Skeletal muscle tissue (tissue), 4 donors: Measurements from ENCODE around the gene TOMM20. TPM values are rescaled to one million over a fixed set of nuclear protein-coding genes. Genes with fewer than 3 reads are reported as not detected.
"Not testable (repeated sequence)": the region's sequence is repeated elsewhere in the genome, so short reads cannot be mapped to it uniquely, and the experiment has no call there.

Experiments
- H3K27ac ChIP-seq: one replicate; pipeline ENCODE4 v1.7.0; 2013; ENCODE audit warnings: mild to moderate bottlenecking, low read depth, low read length, inconsistent platforms
- H3K27me3 ChIP-seq, 3 donors: one replicate each; pipeline ENCODE4 v1.7.0; 2013; ENCODE audit warnings: low read length in 3 of 3; ENCODE audit not compliant: control insufficient read depth in 3 of 3, insufficient read depth in 3 of 3
- H3K36me3 ChIP-seq, 3 donors: one replicate each; pipeline ENCODE4 v1.7.0; 2013; ENCODE audit warnings: low read length in 3 of 3; ENCODE audit not compliant: control insufficient read depth in 3 of 3, insufficient read depth in 3 of 3
- H3K4me1 ChIP-seq, 3 donors: one replicate each; pipeline ENCODE4 v1.7.0; 2013; ENCODE audit warnings: low read length in 3 of 3, mild to moderate bottlenecking in 3 of 3; ENCODE audit not compliant: control insufficient read depth in 3 of 3, insufficient read depth in 3 of 3
- H3K4me3 ChIP-seq, 3 donors: one replicate each; pipeline ENCODE4 v1.7.0; 2013; ENCODE audit warnings: low read length in 3 of 3
- H3K9ac ChIP-seq, 3 donors: one replicate each; pipeline ENCODE4 v1.7.0; 2013; ENCODE audit warnings: low read length in 3 of 3, mild to moderate bottlenecking in 3 of 3, moderate library complexity in 2 of 3, low read depth in 1 of 3
- H3K9me3 ChIP-seq, 3 donors: one replicate each; pipeline ENCODE4 v1.7.0; 2013; ENCODE audit warnings: low read length in 3 of 3; ENCODE audit not compliant: control insufficient read depth in 3 of 3
- total RNA-seq: library from RNA; depleted of rRNA; stranded (reverse); fragments of >200 nt; gene quantifications from one replicate; pipeline ENCODE4 v1.2.3, GENCODE V29; 2014
- donor health status: Osteomylitis.

Gene TOMM20
- total RNA-seq, result 67.8 TPM

DNA sequence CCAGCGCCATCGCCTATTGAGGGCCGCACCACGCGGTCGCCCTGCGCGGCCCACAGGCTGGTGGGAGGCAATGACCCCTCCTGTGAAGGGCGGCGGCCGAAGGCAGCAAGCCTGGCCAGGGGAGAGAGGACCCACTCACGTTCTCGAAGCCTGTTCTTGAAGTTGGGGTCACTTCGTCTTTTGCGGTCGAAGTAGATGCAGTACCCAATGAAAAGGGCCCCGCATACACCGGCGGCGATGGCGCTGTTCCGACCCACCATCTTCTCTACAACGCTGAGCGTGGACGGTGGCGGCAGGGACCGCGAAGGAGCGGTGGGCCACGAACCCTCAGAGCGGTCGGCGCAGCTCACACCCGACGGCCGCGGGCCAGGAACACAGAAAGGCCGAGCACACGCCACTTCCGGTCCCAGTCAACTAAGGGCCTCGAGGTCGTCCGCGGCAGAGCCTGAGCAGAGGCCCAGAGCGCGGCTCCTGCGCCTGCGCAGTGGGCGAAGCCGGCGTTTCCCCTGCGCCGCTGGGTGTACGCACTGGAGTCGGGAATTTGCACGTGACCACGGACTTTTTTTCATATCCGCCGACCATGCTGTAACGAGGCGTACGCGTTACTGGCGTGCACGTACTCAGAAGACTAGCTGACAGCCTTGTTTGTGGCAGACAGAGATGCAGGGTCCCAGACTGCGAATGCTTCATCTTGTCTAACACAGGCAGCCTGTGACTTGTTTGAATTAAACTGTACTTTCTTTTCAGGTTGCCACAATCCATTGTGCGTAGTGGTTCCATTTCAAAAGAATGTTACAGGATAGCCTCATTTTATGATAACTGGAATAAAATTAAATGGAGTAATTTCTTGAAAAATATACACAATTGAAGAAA, at the start of gene TOMM20:
Gene TOMM20, minus strand, starts transcription at position 382 of the 873 bp plus-strand sequence. Its CDS starts 122 bp downstream, at position 260.
- Histone ChIP-seq H3K4me3 (peak within 1 kb of the TSS; percentile 81 to 99 (median 87)), H3K27me3 (no peaks in the 10 kb centered on the region), H3K4me1 (peaks cover 6 to 19% (median 11%) of the 10 kb centered on the region in 3 donors), H3K36me3 (peaks cover 2 to 11% (median 6%) of the 10 kb centered on the region in 3 donors), H3K27ac (peak within 1 kb of the TSS; percentile 88), H3K9me3 (no peaks in the 10 kb centered on the region), H3K9ac (peak within 1 kb of the TSS; percentile 92 to 99 (median 98))

DNA sequence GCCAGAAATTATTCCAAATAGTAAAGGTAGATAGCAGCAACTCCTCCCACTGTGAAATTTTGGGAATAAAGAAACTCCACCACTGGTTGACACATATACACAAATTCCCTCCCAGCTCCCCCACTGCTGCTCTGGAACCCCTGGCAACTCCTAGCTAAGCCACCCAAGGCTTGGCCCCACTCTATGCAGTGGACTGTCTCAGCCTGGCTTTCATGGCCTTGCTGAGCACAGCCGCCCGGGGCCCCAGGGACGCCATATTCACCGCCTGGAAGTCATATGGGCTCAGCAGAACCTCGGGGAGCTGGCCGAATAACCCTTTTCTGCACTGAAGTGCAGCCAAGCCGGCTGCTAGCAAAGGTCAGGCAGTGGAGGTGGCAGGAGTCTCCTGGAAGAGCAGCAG, 47.8 kb upstream of the TOMM20 start:
- no peaks in the 10 kb centered on the region for H3K4me1 ChIP-seq
- peaks cover 14 to 30% (median 24%) of the 10 kb centered on the region in 3 donors for H3K36me3 ChIP-seq
- no peak overlapping the region for H3K4me3 ChIP-seq
- H3K9ac ChIP-seq, result no peak overlapping the region
- H3K9me3 ChIP-seq, result no peaks in the 10 kb centered on the region
- H3K27ac ChIP-seq, result no peak overlapping the region
- H3K27me3 ChIP-seq, result no peaks in the 10 kb centered on the region

DNA sequence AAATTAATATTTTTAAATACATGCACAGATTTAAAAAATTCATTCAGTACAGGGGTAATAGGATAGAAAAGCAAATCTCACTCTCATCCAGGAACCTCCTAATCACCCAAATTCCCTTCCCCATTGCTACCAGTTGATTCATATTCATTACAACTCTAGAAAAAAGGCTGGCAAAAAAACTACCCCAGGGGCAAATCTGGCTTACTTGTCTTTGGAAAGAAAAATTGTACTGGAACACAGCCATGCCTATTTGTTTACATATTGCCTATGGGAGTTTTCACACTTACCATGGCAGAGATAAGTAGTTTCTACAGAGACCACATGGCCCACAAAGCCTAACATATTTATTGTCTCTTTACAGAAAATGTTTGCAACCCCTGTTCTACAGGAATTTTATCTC, 41.3 kb upstream of the TOMM20 start:
- no peaks in the 10 kb centered on the region for H3K27me3 ChIP-seq
- no peak overlapping the region for H3K9ac ChIP-seq
- no peaks in the 10 kb centered on the region for H3K9me3 ChIP-seq
- no peak overlapping the region for H3K4me3 ChIP-seq
- H3K4me1 ChIP-seq, result no peaks in the 10 kb centered on the region
- H3K36me3 ChIP-seq, result peaks cover 8 to 16% (median 14%) of the 10 kb centered on the region in 3 donors
- H3K27ac ChIP-seq, result no peak overlapping the region

DNA sequence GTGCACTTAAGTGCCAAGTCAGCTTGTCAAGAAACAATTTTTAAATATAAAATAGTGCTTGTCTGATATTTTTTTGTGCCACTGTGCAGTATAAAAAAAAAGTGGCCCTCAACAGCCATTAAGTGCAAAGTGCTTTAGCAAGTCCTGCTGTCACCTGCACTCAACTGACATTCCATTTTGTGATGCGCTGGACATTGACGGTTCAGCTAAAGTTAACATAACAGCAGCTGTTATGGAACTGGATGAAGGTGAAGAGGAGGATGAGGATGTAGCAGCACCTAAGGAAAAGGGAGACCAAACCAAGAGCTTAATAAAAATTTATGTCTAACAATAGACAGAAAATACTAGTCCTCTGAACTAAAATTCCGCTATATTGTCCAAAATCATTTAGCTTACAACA, 39.7 kb upstream of the TOMM20 start:
- H3K9ac ChIP-seq, result no peak overlapping the region
- no peaks in the 10 kb centered on the region for H3K27me3 ChIP-seq
- no peaks in the 10 kb centered on the region for H3K4me1 ChIP-seq
- no peak overlapping the region for H3K27ac ChIP-seq
- no peak overlapping the region for H3K4me3 ChIP-seq
- peaks cover 2 to 11% (median 8%) of the 10 kb centered on the region in 3 donors for H3K36me3 ChIP-seq
- no peaks in the 10 kb centered on the region for H3K9me3 ChIP-seq

DNA sequence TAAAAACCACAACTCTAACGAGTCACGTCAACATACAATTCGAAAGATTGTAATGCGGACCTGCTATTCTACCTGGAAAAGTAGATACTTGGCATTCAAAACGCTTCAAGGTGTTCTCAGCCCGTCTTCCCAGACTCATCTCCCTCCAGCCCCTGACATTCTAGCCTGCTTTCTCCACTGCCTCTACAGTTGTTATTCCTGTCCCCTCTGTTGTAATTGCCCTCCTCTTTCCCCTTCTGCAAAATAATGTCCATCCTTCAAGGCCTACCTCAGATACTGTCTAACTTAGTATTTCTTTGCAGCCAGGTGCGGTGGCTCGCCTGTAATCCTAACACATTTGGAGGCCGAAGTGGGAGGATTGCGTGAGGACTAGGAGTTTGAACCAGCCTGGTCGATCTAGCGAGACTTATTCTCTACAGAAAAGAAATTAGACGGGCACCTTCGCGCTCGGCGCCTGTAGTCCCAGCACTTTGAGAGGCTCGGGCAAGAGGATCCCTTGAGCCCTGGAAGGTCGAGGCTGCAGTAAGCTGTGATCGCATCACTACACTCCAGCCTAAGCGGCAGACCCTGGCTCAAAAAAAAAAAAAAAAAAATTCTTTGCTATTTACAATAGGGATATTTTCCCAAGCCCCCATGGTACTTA, 33.2 kb upstream of the TOMM20 start:
- Histone ChIP-seq H3K4me3 (peak overlapping the region; percentile 75 to 99 (median 98)), H3K27me3 (no peaks in the 10 kb centered on the region), H3K36me3 (peaks cover 9 to 14% (median 12%) of the 10 kb centered on the region in 3 donors), H3K9me3 (no peaks in the 10 kb centered on the region), H3K9ac (peak overlapping the region; percentile 79 to 97 (median 93)), H3K27ac (peak overlapping the region; percentile 70), H3K4me1 (peaks cover 8 to 15% (median 10%) of the 10 kb centered on the region in 3 donors)

DNA sequence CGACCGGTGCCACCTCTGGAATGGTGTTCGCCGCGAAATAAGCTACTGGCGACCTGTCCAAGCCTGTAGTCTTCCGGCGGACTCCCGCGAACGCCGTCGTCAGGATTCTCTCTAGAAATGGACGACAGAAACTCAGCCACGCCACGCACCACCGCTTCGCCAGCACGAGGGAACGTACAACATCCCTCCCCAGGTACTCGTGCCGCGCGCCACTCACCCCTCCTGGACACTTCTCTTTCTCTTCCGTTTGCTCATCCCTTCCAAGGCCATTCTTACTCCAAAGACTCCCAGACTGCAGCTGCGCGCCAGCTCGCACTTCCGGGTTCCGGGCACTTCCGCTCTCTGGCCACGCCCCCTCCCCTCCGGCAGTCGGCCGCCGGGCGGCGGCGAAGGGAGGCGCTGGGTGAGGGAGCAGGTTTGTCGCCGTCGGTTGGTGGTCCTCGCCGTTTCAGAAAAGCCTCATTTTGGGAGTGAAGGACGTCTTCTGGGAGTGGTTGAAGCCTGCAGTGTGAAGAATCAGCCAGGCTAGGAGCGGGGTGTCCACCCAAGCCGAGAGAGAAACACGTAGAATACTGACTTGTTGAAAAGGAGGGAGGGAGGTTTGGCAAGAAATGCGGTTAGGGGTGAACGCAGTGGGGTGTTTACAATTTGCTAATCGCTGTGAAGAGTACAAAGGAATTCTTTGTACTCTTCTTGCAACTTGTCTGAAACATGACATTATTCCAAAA, 32.5 kb upstream of the TOMM20 start, which contains the start of gene RBM34:
Gene RBM34, minus strand, starts transcription at position 294 of the 728 bp plus-strand sequence. Its CDS starts 24 bp downstream, at position 270.
- Histone ChIP-seq H3K27ac (peak within 1 kb of the TSS; percentile 70), H3K36me3 (peaks cover 11 to 21% (median 19%) of the 10 kb centered on the region in 3 donors), H3K27me3 (no peaks in the 10 kb centered on the region), H3K9me3 (no peaks in the 10 kb centered on the region), H3K9ac (peak within 1 kb of the TSS; percentile 79 to 97 (median 93)), H3K4me1 (peaks cover 8 to 15% (median 10%) of the 10 kb centered on the region in 3 donors), H3K4me3 (peak within 1 kb of the TSS; percentile 75 to 99 (median 98))

DNA sequence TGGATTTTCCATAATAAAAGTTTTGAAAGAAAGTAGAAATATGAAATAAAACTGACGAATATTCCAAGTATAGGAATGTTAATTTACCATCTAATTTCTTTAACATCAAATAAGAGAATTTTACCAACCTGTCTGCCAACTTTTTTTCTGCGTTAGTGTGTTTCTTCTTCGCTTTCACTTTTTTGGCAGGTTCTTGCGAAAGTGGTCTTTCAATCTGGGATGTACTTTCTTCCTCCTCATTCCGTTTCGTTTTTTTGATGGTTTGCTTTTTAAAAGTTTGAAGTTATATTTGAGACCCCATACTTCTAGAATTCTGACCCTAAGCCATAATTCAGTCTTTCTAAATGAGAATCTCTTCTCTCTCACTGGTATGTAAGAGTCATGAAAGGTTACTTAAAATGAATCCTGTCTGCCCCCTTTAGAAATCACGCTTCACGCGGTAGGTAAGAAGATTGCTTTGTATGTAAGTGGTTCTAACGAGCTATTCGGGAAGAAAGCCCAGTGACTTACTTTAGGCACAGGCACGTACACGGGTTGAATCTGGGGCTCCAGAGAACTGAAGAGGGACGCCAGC, 31.8 kb upstream of the TOMM20 start:
- Histone ChIP-seq H3K4me1 (peaks cover 8 to 15% (median 10%) of the 10 kb centered on the region in 3 donors), H3K36me3 (peaks cover 11 to 22% (median 20%) of the 10 kb centered on the region in 3 donors), H3K9me3 (no peaks in the 10 kb centered on the region), H3K27ac (peak overlapping the region; percentile 70), H3K9ac (peak overlapping the region; percentile 79 to 97 (median 93)), H3K4me3 (peak overlapping the region; percentile 75 to 99 (median 98)), H3K27me3 (no peaks in the 10 kb centered on the region)

DNA sequence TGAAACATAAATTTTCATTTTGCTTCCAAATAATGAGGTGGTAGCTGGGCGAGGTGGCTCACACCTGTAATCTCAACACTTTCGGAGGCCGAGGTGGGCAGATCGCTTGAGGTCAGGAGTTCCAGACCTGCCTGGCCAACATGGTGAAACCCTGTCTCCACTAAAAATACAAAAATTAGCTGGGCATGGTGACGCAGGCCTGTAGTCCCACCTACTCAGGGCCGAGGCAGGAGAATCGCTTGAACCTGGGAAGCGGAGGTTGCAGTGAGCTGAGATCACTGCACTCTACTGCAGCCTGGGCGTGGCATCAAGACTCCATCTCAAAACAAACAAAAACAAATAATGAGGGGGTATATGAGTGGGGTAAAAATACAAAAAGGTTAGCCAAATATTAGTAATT, 31.3 kb upstream of the TOMM20 start:
- H3K27me3 ChIP-seq, H3K4me3 ChIP-seq, H3K9ac ChIP-seq, H3K9me3 ChIP-seq, H3K27ac ChIP-seq: not testable (repeated sequence)
- Histone ChIP-seq H3K36me3 (peaks cover 11 to 22% (median 20%) of the 10 kb centered on the region in 3 donors), H3K4me1 (peaks cover 8 to 15% (median 10%) of the 10 kb centered on the region in 3 donors)

DNA sequence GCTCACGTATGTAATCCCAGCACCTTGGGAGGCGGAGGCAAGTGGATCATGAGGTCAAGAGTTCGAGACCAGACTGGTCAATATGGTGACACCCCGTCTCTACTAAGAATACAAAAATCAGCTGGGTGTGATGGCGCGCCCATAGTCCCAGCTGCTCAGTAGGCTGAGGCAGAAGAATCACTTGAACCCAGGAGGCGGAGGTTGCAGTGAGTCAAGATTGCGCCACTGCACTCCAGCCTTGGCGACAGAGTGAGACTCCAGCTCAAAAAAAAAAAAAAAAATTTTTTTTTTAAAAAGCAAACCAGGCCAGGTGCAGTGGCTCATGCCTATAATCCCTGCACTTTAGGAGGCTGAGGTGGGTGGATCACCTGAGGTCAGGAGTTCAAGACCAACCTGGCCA, 30.6 kb upstream of the TOMM20 start:
- Histone ChIP-seq H3K4me1 (peaks cover 8 to 15% (median 10%) of the 10 kb centered on the region in 3 donors), H3K36me3 (peaks cover 11 to 26% (median 22%) of the 10 kb centered on the region in 3 donors)
- not testable (repeated sequence) for H3K9me3 ChIP-seq, H3K27me3 ChIP-seq, H3K4me3 ChIP-seq, H3K27ac ChIP-seq, H3K9ac ChIP-seq
